HG03442 (cell line): ENCODE results near the gene HAS3.

Experiments
- ATAC-seq: cut with Tn5 transposase; IDR thresholded peaks from one replicate; pipeline ENCODE4 v1.9.1; 2021; ENCODE audit warnings: mild to moderate bottlenecking, moderate library complexity; ENCODE audit not compliant: unreplicated experiment

The HAS3 gene

GRCh38 chr16:69089091-69089910, 16.2 kb upstream of the HAS3 start:
- no peak for ATAC-seq

GRCh38 chr16:69093974-69094373, 11.5 kb upstream of the HAS3 start:
- no peak for ATAC-seq

- no peak for ATAC-seq
Measured at GRCh38 chr16:69094501-69094900, 11.0 kb upstream of the HAS3 start.

GRCh38 chr16:69095193-69095592, 10.3 kb upstream of the HAS3 start:
- no peak for ATAC-seq

- ATAC-seq: no peak
Measured at GRCh38 chr16:69100071-69100691, 5.3 kb upstream of the HAS3 start.

- no peak for ATAC-seq
Measured at GRCh38 chr16:69106491-69107315, 1.2 kb downstream of the HAS3 start.

GRCh38 chr16:69107316-69107962, 2.0 kb downstream of the HAS3 start:
- no peak for ATAC-seq

- no peak for ATAC-seq
Measured at GRCh38 chr16:69108064-69108904, 2.8 kb downstream of the HAS3 start.

- no peak for ATAC-seq
Measured at GRCh38 chr16:69108905-69109252, 3.4 kb downstream of the HAS3 start.

GRCh38 chr16:69109486-69110270, 4.2 kb downstream of the HAS3 start:
- ATAC-seq: no peak

- no peak for ATAC-seq
Measured at GRCh38 chr16:69110406-69110805, 5.0 kb downstream of the HAS3 start.

GRCh38 chr16:69111216-69111875, 5.9 kb downstream of the HAS3 start:
- ATAC-seq: no peak

GRCh38 chr16:69111876-69112230, 6.4 kb downstream of the HAS3 start:
- ATAC-seq: no peak

GRCh38 chr16:69112285-69113129, 7.1 kb downstream of the HAS3 start:
- no peak for ATAC-seq

- ATAC-seq: no peak
Measured at GRCh38 chr16:69113216-69113615, 7.8 kb downstream of the HAS3 start.

GRCh38 chr16:69114346-69114975, 9.0 kb downstream of the HAS3 start:
- ATAC-seq: no peak

- no peak for ATAC-seq
Measured at GRCh38 chr16:69114976-69115355, 9.5 kb downstream of the HAS3 start.

GRCh38 chr16:69115361-69115760, 9.9 kb downstream of the HAS3 start:
- no peak for ATAC-seq
